ENCODE measurements around the gene CDX1.
A peak's percentile ranks its signal among the peaks of the same experiment; 100 is the strongest.

CDX1 gene

GRCh38 chr5:150146862-150147601 lies 19.5 kb upstream of the CDX1 start:
- peak overlapping the region; percentile 96 to 98 for H3K27ac ChIP-seq
- DNase-seq (ENCODE audit: low spot score) = no peak
- peak overlapping the region; percentile 81 for H3K4me3 ChIP-seq
- TF ChIP-seq CTCF (IDR thresholded peaks at IDR 0.05) = no peak

- TF ChIP-seq CTCF (IDR thresholded peaks at IDR 0.05) = no peak
- H3K4me3 ChIP-seq = peak overlapping the region; percentile 81
- H3K27ac ChIP-seq = peak overlapping the region; percentile 96 to 98
- DNase-seq (ENCODE audit: low spot score) = no peak
Measured at GRCh38 chr5:150147670-150148069, 18.9 kb upstream of the CDX1 start.

GRCh38 chr5:150148117-150148927 lies 18.3 kb upstream of the CDX1 start:
- peak; percentile 90 for DNase-seq (ENCODE audit: low spot score)
- no peak for TF ChIP-seq CTCF (IDR thresholded peaks at IDR 0.05)
- peak overlapping the region; percentile 81 for H3K4me3 ChIP-seq
- H3K27ac ChIP-seq = peak overlapping the region; percentile 96 to 98

GRCh38 chr5:150149618-150150017 lies 17.0 kb upstream of the CDX1 start:
- H3K27ac ChIP-seq = peak overlapping the region; percentile 96 to 98
- peak overlapping the region; percentile 81 for H3K4me3 ChIP-seq
- TF ChIP-seq CTCF (IDR thresholded peaks at IDR 0.05) = no peak
- no peak for DNase-seq (ENCODE audit: low spot score)

- no peak for TF ChIP-seq CTCF (IDR thresholded peaks at IDR 0.05)
- peak overlapping the region; percentile 96 to 97 for H3K27ac ChIP-seq
- DNase-seq (ENCODE audit: low spot score) = no peak
- H3K4me3 ChIP-seq = peak overlapping the region; percentile 81
Measured at GRCh38 chr5:150152636-150153462, 13.7 kb upstream of the CDX1 start.

GRCh38 chr5:150153483-150153882 lies 13.1 kb upstream of the CDX1 start:
- no peak for DNase-seq (ENCODE audit: low spot score)
- TF ChIP-seq CTCF (IDR thresholded peaks at IDR 0.05) = no peak
- Histone ChIP-seq H3K27ac (peak overlapping the region; percentile 96 to 97), H3K4me3 (peak overlapping the region; percentile 81)
